ENCODE data around the gene ECHDC3.

Gene ECHDC3

DNA sequence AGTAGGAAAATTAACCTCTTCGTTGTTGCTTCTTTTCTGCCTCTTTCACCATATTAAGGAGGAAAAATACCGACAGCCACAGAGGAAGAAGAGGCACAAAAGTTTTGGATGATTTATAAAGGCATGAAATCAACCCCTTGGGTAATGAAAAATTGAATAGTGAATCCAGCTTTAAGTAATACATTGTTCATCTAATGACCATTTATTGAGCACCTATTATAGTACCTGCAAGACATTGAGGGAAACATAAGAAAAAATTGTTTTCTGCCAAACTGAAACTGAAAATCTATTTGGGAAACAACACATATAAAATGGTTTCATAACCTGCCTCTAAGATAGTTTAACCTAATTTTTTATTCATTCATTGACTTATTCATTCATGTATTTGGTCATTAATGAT is 8.2 kb downstream of the ECHDC3 start:
- no peak for DNase-seq (ENCODE audit: low read depth)

DNA sequence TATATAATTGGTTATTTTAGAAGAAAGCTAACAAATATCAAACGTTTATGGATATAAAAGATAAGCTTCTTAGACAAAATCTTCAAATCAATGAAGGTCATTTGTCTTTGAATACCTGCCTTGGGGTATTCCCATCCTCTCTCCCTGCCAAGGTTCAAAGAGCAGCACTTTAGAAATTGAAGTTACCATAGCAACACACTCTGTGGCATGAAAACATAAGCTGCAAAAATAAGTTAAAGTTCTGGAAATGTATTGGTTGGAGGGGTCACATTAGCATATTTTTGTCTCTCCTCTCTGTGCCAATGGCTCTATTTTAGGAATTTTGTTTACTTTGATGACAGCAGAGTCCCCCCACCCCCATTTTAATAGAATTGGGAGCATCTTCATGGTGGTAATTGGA is 12.0 kb downstream of the ECHDC3 start:
- DNase-seq (ENCODE audit: low read depth) = no peak

DNA sequence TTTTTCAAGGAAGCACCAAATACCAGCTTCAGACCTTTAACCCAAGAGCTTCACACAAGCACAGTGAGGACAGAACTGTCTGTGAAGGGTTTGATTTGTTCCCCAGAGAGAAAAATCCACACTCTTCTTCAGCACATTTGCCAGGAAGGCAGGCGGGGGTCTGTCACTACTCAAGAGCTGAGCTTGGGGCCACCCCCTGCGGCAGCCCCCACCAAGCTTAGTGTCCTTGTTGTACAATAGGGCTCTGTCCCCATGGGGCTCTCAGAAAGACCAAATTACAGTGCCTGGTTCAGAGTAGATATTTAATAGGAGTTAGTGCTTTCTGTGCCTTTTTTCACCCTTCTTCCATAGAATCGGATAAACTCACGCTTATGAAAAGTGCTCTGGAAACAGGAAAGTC is 12.4 kb downstream of the ECHDC3 start:
- DNase-seq (ENCODE audit: low read depth) = no peak

DNA sequence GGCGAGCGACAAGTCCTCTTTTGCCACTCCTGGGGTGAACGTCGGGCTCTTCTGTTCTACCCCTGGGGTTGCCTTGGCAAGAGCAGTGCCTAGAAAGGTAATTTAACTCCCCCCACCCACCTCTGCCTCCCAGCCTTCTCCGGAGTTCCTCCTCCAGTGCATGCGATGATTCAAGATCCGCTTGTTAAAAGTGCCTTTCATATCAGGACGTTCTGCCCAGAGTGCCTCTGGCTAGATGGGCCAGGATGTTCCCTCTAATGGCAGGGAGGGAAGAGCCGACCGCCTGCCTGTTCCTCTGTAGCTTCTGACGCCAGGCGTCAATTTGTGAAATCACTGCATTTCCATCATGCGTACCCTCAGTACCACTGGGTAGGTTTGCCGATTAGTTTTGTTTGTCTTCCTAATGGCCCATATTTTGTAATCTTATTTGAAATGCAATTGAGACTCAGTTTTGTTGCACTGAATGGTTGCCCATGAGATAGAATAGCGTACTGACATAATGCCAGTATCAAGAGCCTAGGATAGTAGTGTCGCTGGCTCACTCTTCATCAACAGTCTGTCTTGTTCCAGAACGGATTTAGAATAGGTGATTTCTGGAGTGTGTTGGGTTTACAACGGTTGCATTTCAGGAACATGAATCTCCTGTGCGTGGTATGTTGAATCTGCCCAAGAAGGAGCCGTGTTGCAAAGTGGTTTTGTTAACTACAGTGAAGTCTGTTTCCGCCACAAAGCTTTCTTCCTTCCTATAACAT is 13.5 kb downstream of the ECHDC3 start:
- DNase-seq (ENCODE audit: low read depth) = no peak

DNA sequence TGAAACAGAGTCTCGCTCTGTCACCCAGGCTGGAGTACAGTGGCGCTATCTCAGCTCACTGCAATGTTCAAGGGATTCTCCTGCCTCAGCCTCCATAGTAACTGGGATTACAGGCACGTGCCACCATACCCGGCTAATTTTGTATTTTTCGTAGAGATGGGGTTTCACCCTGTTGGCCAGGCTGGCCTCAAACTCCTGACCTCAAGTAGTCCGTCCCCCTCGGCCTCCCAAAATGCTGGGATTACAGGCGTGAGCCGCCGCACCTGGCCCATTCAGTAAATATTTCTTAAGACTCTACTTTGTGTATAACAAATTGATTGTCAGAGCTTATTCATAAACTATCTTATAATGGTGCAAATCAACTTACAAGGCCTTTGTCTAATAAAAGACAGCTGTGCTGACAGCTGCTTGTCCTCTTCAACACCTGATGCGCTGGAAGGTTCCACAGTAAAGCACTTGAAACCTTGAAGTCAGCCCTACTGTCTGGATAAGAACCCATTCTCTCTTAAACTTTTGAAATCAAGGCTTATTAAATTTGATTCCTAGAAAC is 14.7 kb downstream of the ECHDC3 start:
- no peak for DNase-seq (ENCODE audit: low read depth)

DNA sequence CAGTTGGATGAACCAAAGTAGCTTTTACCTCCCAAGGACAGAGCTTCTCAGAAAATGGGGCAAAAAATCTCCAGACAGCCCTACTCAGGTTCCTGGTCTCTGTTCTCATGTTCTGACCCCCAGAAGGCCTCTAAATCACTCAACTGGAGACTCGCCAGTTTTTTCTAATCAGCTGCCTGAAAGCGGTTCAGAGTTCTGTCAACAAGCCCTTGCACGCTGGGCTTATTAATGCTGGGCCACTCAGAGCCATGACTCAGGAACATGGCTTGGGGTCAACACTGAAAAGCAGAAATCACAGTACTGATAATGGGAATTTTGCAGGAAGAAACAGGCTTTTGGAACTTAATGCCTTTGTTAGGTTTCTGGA is 15.3 kb downstream of the ECHDC3 start:
- peak; percentile 83 for DNase-seq (ENCODE audit: low read depth)

DNA sequence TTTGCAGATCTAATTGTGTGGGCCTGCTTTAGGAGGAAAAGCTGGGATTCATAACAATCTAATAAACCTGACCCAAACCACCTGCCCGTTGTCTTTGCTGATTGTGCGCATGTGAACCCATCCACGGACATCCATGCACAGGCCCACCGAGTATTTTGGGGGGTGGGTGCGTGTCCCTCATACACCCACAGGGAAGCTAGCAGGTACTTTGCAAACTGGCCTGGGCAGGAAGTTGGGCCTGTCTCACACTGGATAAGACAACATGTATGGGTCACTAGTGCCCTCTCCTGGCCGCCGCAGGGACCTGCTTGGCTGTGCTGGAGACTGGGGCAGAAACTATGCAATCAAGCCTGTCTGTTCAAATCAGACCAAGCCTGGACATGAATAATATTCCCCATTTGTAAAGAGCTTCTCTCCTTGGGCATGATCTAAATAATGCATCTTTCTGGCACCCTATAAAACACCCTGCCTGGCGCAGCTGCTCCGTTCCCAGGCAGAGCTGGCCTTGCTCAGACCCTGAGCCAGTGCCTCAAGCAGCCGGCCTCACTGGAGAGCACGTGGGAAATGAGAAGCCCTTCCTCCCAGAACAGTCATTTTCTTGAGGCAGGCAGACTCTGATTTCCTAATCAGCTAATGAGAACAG is 15.8 kb downstream of the ECHDC3 start:
- DNase-seq (ENCODE audit: low read depth) = peak; percentile 58

DNA sequence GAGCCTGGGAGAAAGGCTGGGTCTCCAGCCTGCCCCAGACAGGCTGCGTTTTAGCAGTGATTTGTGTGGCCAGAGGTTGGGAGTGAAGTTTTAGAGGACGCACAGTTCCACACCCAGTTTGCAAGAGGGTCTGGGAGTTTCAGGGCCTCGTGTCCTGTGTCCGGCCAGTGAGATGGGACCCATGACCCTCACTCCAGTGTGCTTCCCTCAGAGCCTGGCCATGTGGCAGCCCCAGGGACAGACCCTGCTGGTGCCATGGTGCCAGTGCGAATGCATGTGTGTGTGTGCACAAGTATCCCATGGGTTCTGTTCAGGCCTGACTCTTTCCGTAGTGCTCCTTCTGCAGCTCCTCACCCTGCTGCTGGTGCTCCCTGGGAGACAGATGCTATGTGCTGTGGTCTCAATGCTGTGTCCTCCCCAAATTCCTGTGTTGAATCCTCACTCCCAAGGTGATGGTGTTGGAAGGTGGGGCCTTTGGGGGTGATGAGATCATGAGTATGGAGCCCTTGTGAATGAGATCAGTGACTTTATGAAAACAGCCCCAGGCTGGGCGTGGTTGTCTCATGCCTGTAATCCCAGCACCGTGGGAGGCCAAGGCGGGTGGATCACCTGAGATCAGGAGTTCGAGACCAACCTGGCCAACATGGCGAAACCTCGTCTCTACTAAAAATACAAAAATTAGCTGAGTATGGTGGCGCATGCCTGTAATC is 16.5 kb downstream of the ECHDC3 start:
- DNase-seq (ENCODE audit: low read depth) = no peak

DNA sequence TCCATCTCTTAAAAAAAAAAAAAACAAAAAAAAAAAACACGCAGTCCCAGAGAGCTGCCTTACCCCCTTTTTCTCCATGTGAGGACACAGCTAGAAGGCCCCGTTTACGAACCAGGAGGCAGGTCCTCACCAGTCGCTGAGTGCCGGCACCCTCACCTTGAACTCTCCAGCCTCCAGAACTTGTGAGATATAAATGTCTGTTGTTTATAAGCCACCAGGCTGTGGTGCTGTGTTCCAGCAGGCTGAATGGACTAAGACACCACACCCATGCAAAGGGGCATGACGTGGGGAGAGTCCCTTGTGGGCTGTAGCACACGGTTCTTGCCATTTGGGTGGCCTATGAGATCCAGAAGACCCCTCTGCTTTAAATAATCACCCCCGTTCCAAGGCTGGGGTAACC is 17.2 kb downstream of the ECHDC3 start:
- no peak for DNase-seq (ENCODE audit: low read depth)

DNA sequence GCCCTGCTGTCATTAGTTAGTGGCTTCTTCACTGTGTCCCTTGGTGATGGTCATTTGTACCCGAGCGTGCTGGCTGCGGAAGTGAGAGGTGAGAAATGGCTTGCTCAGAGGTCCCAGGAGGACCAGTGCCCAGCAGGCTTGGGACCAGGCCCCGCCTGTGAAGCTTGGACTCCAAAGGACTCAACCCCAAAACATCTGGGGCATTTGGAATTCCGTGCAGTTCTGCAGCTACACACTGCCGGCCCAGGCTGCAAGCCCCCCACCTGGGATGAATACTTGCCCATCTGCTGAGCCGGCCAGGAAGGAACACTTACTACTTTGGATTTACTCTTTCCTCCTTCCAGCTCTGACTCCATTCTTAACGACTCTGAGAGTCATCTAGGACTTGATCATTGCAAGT is 18.0 kb downstream of the ECHDC3 start:
- DNase-seq (ENCODE audit: low read depth) = no peak

DNA sequence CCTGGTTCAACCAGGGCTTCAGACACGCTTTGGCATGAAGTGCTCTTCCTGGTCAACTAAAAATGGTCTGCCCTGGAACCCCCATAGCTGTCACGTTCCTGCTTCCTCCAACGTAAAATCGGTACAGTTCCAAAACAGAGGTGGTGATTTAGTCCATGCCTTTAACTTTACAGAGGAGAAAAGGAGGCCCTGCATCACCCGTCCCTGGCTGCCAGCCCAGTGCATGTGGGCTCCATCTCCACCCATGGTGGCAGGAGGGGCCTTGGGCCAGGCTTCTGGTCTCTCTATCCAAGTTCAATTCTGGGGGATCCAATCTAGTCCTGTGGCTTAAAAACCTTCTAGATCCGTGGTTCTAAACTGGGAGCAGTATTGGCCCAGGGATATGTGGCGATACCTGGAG is 18.7 kb downstream of the ECHDC3 start:
- no peak for DNase-seq (ENCODE audit: low read depth)

DNA sequence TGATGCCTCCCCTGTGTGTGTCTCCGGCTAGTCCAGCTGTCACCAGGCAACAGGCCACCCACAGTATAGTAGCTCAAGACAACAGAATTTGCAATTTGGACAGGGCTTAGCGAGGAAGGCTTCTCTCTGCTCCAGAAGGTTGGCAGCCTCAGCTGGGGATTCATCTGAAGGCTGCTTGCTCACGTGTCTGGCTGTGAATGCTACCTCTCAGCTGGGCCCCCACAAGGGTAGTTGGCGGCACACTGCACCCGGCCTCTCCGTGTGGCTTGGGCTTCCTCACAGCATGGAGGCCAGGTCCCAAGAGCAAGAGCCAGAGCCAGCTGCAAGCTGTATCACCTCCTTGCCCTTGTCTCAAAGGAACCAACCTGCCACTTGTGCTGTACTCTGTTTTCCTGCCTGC is 19.2 kb downstream of the ECHDC3 start:
- DNase-seq (ENCODE audit: low read depth) = no peak

DNA sequence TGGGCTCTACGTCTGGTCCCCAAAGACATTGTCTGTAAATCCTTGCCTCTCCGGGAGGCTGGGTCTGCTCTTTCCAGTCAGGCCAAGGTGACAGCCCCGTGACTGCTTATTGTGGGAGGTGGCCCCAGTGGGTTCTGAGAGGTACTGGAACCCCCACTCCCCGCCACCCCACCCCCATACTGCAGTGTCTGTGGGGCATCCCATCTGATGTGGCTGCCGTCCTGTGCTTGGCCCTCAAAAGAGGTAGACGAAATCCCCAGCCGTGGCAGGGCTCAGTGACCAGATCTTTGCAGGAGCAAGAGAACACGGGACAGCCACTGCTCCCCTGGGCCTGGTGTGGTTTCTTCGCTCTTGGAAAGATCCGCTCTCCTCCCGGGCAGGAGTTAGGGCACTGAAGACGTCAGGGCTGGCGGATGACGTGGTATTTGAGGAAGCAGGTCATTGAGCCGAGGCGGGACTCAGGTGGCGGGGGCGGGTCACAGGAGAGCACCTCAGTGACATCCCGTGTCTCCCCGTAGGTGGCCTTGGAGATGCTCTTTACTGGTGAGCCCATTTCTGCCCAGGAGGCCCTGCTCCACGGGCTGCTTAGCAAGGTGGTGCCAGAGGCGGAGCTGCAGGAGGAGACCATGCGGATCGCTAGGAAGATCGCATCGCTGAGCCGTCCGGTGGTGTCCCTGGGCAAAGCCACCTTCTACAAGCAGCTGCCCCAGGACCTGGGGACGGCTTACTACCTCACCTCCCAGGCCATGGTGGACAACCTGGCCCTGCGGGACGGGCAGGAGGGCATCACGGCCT is 20.7 kb downstream of the ECHDC3 start:
- no peak for DNase-seq (ENCODE audit: low read depth)

DNA sequence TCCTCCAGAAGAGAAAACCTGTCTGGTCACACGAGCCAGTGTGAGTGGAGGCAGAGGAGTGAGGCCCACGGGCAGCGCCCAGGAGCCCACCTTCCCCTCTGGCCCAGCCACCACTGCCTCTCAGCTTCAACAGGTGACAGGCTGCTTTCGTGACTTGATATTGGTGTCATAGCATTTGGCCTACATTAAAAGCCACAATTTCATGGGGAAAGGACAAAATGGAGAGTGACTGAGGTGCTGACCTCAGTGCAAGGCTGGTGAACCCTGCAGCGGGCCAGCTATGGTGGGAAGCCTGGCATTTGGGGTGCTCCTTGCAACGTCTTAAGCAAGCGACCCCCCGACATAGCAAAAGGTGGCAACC is 21.3 kb downstream of the ECHDC3 start:
- DNase-seq (ENCODE audit: low read depth) = no peak

DNA sequence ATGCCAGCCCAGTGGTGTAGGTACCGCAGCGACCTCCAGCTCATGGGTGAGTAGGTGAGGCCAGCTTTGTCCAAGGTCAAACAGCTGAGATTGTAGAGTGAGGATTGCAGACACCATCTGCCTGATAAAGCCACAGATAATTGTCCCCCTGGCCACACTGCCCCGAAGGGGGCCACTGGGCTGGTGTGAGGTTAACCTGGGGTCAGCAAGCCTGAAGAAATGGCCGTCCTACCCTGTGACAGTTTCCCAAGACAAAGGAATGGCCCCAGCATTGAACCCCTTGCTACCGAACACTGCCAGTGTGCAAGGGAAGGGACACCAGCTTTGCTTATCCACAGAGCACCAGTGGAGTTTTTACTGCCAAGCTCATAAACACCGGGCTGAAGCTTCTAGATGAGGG is 23.0 kb downstream of the ECHDC3 start:
- no peak for DNase-seq (ENCODE audit: low read depth)

DNA sequence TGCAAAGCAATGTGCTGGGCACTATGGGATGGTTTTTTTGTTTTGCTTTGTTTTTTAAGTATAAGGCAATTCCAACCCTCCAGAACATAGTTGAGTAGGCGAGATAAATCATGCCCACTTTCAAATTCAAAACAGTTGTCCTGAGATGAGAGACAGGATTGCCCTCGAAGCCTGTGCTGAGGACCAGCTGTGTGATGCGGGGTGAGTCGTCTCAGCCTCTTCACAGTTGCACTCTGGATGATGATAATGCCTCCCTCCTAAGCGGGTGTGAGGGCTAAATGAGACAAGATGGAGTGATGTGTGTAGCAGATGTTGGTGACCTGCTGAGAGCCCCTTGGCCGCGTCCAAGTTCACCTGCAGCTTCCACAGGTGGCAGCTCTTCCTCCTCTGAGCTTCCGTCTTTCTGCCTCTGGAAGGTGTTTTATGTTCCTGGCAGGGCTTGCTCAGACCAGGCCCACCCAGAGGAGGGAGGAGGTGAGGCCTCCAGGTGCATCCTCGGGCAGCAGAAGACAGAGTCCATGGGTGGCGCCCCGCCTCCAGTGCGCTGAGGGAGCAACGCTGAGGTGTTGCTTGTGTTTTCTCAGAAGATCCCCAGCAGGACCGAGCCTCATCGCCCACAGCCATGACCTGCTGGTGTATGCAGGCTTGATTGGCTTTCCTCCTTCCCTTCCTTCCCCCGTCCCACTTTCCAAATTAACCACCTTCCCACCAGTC is 30.6 kb downstream of the ECHDC3 start:
- DNase-seq (ENCODE audit: low read depth) = no peak

DNA sequence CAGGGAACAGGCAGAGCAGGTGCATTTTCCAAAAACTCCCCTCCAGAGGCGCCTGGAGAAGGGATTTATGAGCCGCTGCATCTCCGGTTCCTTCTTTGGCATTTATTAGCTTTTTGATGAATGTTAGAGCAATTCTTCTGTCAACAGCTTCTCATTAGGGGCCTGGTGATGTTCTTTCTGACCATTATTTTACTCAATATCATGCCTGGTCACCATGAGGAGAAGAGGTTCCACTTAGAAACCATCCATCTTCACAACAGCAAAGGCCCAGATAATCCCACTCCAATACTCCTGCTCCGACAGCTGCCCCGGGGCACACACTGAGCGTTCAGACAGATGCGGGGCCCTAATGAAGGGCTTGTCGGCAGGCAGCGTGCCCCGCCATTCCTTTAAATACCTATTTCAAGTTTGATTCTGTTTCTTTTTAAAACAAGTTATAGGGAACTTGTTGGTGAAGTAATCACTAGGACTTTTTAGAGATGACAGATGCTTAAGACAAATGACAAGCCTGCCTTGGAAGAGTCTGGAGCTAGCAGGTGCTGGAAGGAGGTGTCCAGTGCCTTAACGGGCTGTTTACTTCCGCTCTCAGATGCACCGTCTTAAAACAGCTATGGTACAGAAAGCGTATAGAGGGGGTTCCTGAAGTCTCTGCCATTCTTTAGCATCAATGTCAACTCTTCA is 31.7 kb downstream of the ECHDC3 start:
- DNase-seq (ENCODE audit: low read depth) = no peak

DNA sequence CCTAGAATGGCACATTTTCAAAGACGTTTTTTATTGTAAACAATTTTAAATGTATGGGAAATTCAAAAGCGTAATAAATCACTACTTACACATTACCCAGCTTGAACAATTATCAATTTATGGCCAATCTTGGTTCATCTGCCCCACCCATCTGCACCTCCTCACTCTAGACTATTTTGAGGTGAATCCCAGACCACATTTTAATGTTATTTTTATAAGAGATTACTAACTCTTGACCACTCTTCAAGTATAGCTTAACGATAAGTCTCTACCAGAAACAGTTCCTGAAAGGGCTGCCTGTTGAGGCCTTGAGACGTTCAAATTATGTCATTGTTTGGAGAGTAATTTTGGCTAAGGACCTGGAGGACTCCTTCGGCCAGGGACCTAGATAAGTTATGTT is 33.2 kb downstream of the ECHDC3 start:
- DNase-seq (ENCODE audit: low read depth) = no peak

DNA sequence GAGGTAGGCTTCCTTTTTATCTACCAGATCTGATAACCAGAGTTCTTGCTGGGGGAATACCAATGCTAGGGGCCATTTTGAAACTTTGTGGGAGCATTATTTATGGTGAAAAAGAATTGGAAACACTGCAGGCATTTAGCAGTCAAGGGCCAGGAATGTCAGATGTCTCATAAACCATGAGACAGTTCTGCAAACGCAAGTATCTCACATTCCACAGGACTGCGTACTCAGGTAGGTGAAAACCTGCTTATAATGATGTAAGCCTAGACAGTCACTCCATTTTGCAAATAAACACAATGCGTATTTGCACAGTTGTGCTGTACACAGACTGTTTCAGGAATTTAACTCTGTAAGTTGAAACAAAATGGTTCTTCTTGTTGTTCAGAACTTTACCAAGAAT is 33.9 kb downstream of the ECHDC3 start:
- DNase-seq (ENCODE audit: low read depth) = no peak

DNA sequence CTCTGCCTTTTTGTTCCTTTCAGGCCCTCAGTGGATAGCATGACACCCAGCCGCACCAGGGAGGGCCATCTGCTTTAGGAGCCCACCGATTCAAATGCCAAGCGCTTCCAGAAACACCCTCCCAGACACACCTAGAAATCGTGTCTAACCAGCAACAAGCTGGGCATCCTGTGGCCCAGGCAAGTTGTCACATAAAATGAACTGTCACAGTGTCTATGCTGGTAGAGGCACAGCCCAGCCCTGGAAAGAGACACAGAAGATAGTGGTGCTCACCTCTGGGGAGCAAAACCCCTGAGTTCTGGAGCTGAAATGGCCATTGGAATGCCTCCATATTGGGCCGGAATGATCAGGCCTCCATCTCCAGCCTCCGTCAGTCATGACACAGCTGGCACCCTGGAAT is 38.9 kb downstream of the ECHDC3 start:
- DNase-seq (ENCODE audit: low read depth) = no peak
